Kidney epithelial cell (primary cell): ENCODE results near the gene MMUT. TPM values are rescaled to one million over a fixed set of nuclear protein-coding genes. Genes with fewer than 3 reads are reported as not detected.
A peak's percentile ranks its signal among the peaks of the same experiment; 100 is the strongest.
"Not testable (repeated sequence)": the region's sequence is repeated elsewhere in the genome, so short reads cannot be mapped to it uniquely, and the experiment has no call there.

Source experiments
- DNase-seq: peaks from one replicate; pipeline ENCODE4 v3.0.0-alpha.2; 2010; ENCODE audit warnings: low read depth
- H3K27me3 ChIP-seq: 2 replicates; pipeline ENCODE4 v1.6.0; 2011; ENCODE audit warnings: low read length; ENCODE audit not compliant: control insufficient read depth, insufficient read depth
- H3K36me3 ChIP-seq: 2 replicates; pipeline ENCODE4 v1.5.1; 2011; ENCODE audit warnings: low read length; ENCODE audit not compliant: control insufficient read depth, insufficient read depth
- H3K4me3 ChIP-seq: 2 replicates; pipeline ENCODE4 v1.5.1; 2011; ENCODE audit warnings: low read depth, mild to moderate bottlenecking, control low read depth, low read length
- total RNA-seq: library from RNA; depleted of rRNA; stranded (reverse); fragments of >200 nt; gene quantifications from 2 replicates; pipeline ENCODE4 v1.2.3, GENCODE V29; 2015
- TF ChIP-seq, protein P1 (sequence below): IDR thresholded peaks from 2 replicates; pipeline ENCODE4 v1.5.1; 2011; ENCODE audit warnings: mild to moderate bottlenecking, moderate library complexity, low read length, control low read depth, inconsistent platforms; ENCODE audit not compliant: insufficient read depth, poor library complexity, severe bottlenecking

MMUT gene
- total RNA-seq, 1 donor from 2014 or later = 13.0 TPM

- Histone ChIP-seq H3K27me3 (no peaks in the 10 kb centered on the region), H3K36me3 (no peaks in the 10 kb centered on the region), H3K4me3 (no peak overlapping the region)
- DNase-seq = no peak
- TF ChIP-seq, protein P1, sequence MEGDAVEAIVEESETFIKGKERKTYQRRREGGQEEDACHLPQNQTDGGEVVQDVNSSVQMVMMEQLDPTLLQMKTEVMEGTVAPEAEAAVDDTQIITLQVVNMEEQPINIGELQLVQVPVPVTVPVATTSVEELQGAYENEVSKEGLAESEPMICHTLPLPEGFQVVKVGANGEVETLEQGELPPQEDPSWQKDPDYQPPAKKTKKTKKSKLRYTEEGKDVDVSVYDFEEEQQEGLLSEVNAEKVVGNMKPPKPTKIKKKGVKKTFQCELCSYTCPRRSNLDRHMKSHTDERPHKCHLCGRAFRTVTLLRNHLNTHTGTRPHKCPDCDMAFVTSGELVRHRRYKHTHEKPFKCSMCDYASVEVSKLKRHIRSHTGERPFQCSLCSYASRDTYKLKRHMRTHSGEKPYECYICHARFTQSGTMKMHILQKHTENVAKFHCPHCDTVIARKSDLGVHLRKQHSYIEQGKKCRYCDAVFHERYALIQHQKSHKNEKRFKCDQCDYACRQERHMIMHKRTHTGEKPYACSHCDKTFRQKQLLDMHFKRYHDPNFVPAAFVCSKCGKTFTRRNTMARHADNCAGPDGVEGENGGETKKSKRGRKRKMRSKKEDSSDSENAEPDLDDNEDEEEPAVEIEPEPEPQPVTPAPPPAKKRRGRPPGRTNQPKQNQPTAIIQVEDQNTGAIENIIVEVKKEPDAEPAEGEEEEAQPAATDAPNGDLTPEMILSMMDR = no peak
Observed at GRCh38 chr6:49415358-49415757, 47.7 kb downstream of the MMUT start.

- Histone ChIP-seq H3K36me3 (no peaks in the 10 kb centered on the region), H3K27me3 (no peaks in the 10 kb centered on the region), H3K4me3 (no peak overlapping the region)
- no peak for DNase-seq
- TF ChIP-seq, protein P1 = no peak
Observed at GRCh38 chr6:49410564-49410963, 52.5 kb downstream of the MMUT start.

DNA sequence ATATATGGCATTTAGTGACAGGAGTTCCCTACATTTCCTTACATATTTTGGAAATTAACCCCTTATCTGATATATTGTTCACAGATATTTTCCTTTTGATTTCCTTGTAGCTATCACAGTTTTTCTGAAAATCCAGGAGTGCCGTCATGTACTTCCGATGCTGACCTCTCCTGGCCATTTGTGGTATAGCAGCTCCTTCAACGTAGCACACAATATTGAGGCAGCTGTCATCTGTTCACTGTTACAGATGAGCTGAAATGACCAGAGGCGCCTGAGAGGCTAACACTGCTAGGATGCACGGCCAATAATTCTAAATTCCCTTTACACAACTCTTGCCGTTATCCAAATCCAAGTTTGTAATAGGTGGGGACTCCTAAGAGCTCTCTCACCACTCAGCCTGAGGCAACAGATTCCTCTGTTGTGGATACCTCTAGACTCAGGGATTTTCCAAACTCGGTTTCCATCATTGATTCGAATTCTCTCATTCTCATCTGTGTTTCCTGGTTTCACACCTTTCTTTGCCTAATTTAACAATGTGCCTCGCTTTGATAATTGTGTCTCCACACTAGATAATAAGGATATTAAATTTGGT, 53.0 kb downstream of the MMUT start:
- H3K36me3 ChIP-seq = no peaks in the 10 kb centered on the region
- peak; percentile 16 for DNase-seq
- H3K27me3 ChIP-seq = no peaks in the 10 kb centered on the region
- TF ChIP-seq, protein P1 = peak; percentile 91
- no peak overlapping the region for H3K4me3 ChIP-seq

- no peak overlapping the region for H3K4me3 ChIP-seq
- TF ChIP-seq, protein P1 = no peak
- no peaks in the 10 kb centered on the region for H3K36me3 ChIP-seq
- no peak for DNase-seq
- no peaks in the 10 kb centered on the region for H3K27me3 ChIP-seq
Observed at GRCh38 chr6:49406250-49406970, 56.6 kb downstream of the MMUT start.

- Histone ChIP-seq H3K4me3 (no peak overlapping the region), H3K36me3 (no peaks in the 10 kb centered on the region), H3K27me3 (no peaks in the 10 kb centered on the region)
- DNase-seq = no peak
- TF ChIP-seq, protein P1 = no peak
Observed at GRCh38 chr6:49401063-49401462, 62.0 kb downstream of the MMUT start.

DNA sequence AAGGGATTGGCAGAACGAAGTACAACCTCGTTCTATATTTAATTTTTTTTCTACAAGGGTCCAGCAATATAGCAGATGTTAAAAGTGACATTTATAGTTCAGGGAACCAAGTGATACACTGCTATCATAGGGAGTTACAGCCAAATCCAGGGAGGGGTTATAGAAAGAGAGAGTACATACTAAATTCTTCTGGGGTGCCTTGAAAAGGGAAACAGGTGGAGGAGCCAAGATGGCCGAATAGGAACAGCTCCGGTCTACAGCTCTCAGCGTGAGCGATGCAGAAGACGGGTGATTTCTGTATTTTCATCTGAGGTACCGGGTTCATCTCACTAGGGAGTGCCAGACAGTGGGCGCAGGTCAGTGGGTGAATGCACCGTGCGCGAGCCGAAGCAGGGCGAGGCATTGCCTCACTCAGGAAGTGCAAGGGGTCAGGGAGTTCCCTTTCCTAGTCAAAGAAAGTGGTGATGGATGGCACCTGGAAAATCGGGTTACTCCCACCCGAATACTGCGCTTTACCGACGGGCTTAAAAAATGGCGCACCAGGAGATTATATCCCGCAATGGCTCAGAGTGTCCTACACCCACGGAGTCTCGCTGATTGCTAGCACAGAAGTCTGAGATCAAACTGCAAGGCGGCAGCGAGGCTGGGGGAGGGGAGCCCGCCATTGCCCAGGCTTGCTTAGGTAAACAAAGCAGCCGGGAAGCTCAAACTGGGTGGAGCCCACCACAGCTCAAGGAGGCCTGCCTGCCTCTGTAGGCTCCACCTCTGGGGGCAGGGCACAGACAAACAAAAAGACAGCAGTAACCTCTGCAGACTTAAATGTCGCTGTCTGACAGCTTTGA, 76.2 kb downstream of the MMUT start:
- not testable (repeated sequence) for DNase-seq, H3K27me3 ChIP-seq, H3K4me3 ChIP-seq, H3K36me3 ChIP-seq
